Vagina (tissue), 2 donors: ENCODE data around the gene SDK2.

Experiments used
- POLR2A ChIP-seq, 2 donors: fragments of 450-650 bp; IDR thresholded peaks; one replicate each; pipeline ENCODE4 v1.6.1; 2017; ENCODE audit warnings: antibody characterized with exemption in 2 of 2, mild to moderate bottlenecking in 2 of 2, moderate library complexity in 2 of 2
- POLR2AphosphoS5 ChIP-seq, 2 donors: sonication (generic); formaldehyde crosslinking; IDR thresholded peaks; one replicate each; pipeline ENCODE4 v1.9.0; 2017; ENCODE audit warnings: antibody characterized with exemption in 2 of 2, mild to moderate bottlenecking in 2 of 2, low read depth in 1 of 2; ENCODE audit not compliant: insufficient read depth in 1 of 2
- TF ChIP-seq, protein P1 (sequence below), 3 experiments: fragments of 450-650 bp in 2 of 3; fragments of 200-600 bp in 1 of 3; sonication (generic) in 1 of 3; IDR thresholded peaks; one replicate each; pipeline ENCODE4 v1.5.1; 2017 to 2019; ENCODE audit warnings: antibody characterized with exemption in 3 of 3, mild to moderate bottlenecking in 2 of 3, moderate library complexity in 2 of 3

DNA sequence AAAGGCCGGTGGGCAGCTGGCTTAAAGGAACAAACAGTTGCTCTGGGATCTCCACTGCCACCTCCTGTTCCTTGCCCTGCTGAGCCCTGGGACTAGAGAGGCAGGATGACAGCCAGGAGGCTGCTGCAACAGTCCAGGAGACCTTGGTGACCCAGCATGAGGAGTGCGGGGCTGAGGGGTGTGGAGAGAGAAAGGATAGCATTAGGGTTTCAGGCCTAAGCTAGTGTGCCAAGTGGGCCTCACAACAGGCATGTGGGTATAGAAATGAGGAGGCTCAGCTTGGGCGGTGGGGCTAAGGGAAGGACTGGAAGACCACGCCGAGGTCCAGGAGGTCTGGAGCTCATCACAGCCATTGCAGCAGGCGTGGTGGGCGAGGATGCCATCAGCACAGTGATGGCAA is 39.8 kb downstream of the SDK2 start:
- TF ChIP-seq, protein P1, sequence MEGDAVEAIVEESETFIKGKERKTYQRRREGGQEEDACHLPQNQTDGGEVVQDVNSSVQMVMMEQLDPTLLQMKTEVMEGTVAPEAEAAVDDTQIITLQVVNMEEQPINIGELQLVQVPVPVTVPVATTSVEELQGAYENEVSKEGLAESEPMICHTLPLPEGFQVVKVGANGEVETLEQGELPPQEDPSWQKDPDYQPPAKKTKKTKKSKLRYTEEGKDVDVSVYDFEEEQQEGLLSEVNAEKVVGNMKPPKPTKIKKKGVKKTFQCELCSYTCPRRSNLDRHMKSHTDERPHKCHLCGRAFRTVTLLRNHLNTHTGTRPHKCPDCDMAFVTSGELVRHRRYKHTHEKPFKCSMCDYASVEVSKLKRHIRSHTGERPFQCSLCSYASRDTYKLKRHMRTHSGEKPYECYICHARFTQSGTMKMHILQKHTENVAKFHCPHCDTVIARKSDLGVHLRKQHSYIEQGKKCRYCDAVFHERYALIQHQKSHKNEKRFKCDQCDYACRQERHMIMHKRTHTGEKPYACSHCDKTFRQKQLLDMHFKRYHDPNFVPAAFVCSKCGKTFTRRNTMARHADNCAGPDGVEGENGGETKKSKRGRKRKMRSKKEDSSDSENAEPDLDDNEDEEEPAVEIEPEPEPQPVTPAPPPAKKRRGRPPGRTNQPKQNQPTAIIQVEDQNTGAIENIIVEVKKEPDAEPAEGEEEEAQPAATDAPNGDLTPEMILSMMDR (IDR thresholded peaks at IDR 0.05) = no peak
- no peak for TF ChIP-seq POLR2AphosphoS5 (IDR thresholded peaks at IDR 0.05; ENCODE audit: insufficient read depth in 1 of 2, low read depth in 1 of 2)
- TF ChIP-seq POLR2A (IDR thresholded peaks at IDR 0.05) = no peak
